GM10266 (cell line): Measurements from ENCODE around the gene PSD4.

Source experiments
- DNase-seq: peaks from one replicate; pipeline ENCODE4 v3.0.0; 2012; ENCODE audit errors: extremely low spot score
- CTCF ChIP-seq: IDR thresholded peaks from 2 replicates; pipeline ENCODE4 v1.5.1; 2012; ENCODE audit warnings: mild to moderate bottlenecking, low read depth; ENCODE audit not compliant: control insufficient read depth, insufficient read depth; ENCODE audit errors: missing control alignments

PSD4 gene

GRCh38 chr2:113174376-113174750 is 592 bp downstream of the PSD4 start:
- no peak for DNase-seq
- TF ChIP-seq CTCF = peak; percentile 44

- no peak for TF ChIP-seq CTCF
- peak; percentile 87 for DNase-seq
Observed at GRCh38 chr2:113175042-113175628, 1.4 kb downstream of the PSD4 start.

GRCh38 chr2:113175736-113176695 is 2.2 kb downstream of the PSD4 start:
- no peak for DNase-seq
- no peak for TF ChIP-seq CTCF

- no peak for TF ChIP-seq CTCF
- DNase-seq = no peak
Observed at GRCh38 chr2:113176696-113177355, 3.1 kb downstream of the PSD4 start.

GRCh38 chr2:113178069-113178746 is 4.4 kb downstream of the PSD4 start:
- DNase-seq = no peak
- TF ChIP-seq CTCF = no peak

GRCh38 chr2:113178891-113179290 is 5.1 kb downstream of the PSD4 start:
- no peak for TF ChIP-seq CTCF
- no peak for DNase-seq
